HG03025 (cell line): ENCODE results near the gene TBCE.
"Not testable (repeated sequence)": the region's sequence is repeated elsewhere in the genome, so short reads cannot be mapped to it uniquely, and the experiment has no call there.

Source experiments
- ATAC-seq: cut with Tn5 transposase; IDR thresholded peaks from one replicate; pipeline ENCODE4 v1.9.1; 2021; ENCODE audit warnings: mild to moderate bottlenecking, moderate library complexity; ENCODE audit not compliant: unreplicated experiment, low FRiP score

The TBCE gene

GRCh38 chr1:235351441-235351840 lies 15.8 kb upstream of the TBCE start:
- ATAC-seq = no peak

GRCh38 chr1:235351898-235352297 lies 15.3 kb upstream of the TBCE start:
- ATAC-seq = no peak

- no peak for ATAC-seq
Observed at GRCh38 chr1:235357485-235358373, 9.5 kb upstream of the TBCE start.

GRCh38 chr1:235358899-235359298 lies 8.3 kb upstream of the TBCE start:
- no peak for ATAC-seq

- not testable (repeated sequence) for ATAC-seq
Observed at GRCh38 chr1:235364189-235364588, 3.0 kb upstream of the TBCE start.

- ATAC-seq = no peak
Observed at GRCh38 chr1:235366286-235366685, 941 bp upstream of the TBCE start.

- ATAC-seq = no peak
Observed at GRCh38 chr1:235368428-235368827, 1.2 kb downstream of the TBCE start.

GRCh38 chr1:235369802-235370201 lies 2.6 kb downstream of the TBCE start:
- ATAC-seq = no peak

GRCh38 chr1:235375919-235376605 lies 8.8 kb downstream of the TBCE start:
- ATAC-seq = no peak

GRCh38 chr1:235378134-235378735 lies 11.0 kb downstream of the TBCE start:
- not testable (repeated sequence) for ATAC-seq

GRCh38 chr1:235381955-235382739 lies 14.9 kb downstream of the TBCE start:
- not testable (repeated sequence) for ATAC-seq

- not testable (repeated sequence) for ATAC-seq
Observed at GRCh38 chr1:235385633-235386032, 18.4 kb downstream of the TBCE start.

GRCh38 chr1:235391874-235392273 lies 24.6 kb downstream of the TBCE start:
- ATAC-seq = no peak

- no peak for ATAC-seq
Observed at GRCh38 chr1:235397733-235398132, 30.5 kb downstream of the TBCE start.

GRCh38 chr1:235399661-235400060 lies 32.4 kb downstream of the TBCE start:
- ATAC-seq = no peak

GRCh38 chr1:235401251-235401650 lies 34.0 kb downstream of the TBCE start:
- ATAC-seq = no peak

GRCh38 chr1:235402457-235403200 lies 35.4 kb downstream of the TBCE start:
- ATAC-seq = no peak

GRCh38 chr1:235403593-235403992 lies 36.4 kb downstream of the TBCE start:
- no peak for ATAC-seq

GRCh38 chr1:235404190-235404589 lies 37.0 kb downstream of the TBCE start:
- no peak for ATAC-seq

GRCh38 chr1:235407419-235407818 lies 40.2 kb downstream of the TBCE start:
- no peak for ATAC-seq
